CD4-positive, CD25-positive, alpha-beta regulatory T cell (primary cell): ENCODE measurements around the gene DNASE1L3. TPM values are rescaled to one million over a fixed set of nuclear protein-coding genes. Genes with fewer than 3 reads are reported as not detected.
A peak's percentile ranks its signal among the peaks of the same experiment; 100 is the strongest.

ENCODE experiments used
- ATAC-seq, 2 donors: fragments of 150-1000 bp; cut with Tn5 transposase; one replicate each; pipeline ENCODE4 v1.10.0; 2021; ENCODE audit warnings: low read depth in 2 of 2, moderate number of reproducible peaks in 2 of 2, moderate library complexity in 1 of 2
- DNase-seq, 3 donors: peaks; one replicate each; pipeline versions ENCODE4 v3.0.0 to v3.0.0-alpha.2; 2012 to 2022; ENCODE audit warnings: mixed read lengths in 1 of 3
- H3K27ac ChIP-seq: one replicate; pipeline ENCODE4 v1.7.0; 2013; ENCODE audit warnings: mild to moderate bottlenecking, low read length; ENCODE audit not compliant: insufficient read depth, poor library complexity, severe bottlenecking
- H3K27me3 ChIP-seq: one replicate; pipeline ENCODE4 v1.7.0; 2013; ENCODE audit warnings: low read length; ENCODE audit not compliant: control insufficient read depth, insufficient read depth
- H3K36me3 ChIP-seq: one replicate; pipeline ENCODE4 v1.7.0; 2013; ENCODE audit warnings: mild to moderate bottlenecking, low read length, moderate library complexity; ENCODE audit not compliant: control insufficient read depth, insufficient read depth
- H3K4me1 ChIP-seq: 2 replicates; pipeline ENCODE4 v1.7.0; 2013; ENCODE audit warnings: mild to moderate bottlenecking, low read length; ENCODE audit not compliant: insufficient read depth, control insufficient read depth, poor library complexity, severe bottlenecking
- H3K4me3 ChIP-seq: one replicate; pipeline ENCODE4 v1.7.0; 2013; ENCODE audit warnings: low read depth, mild to moderate bottlenecking, low read length, moderate library complexity
- H3K9me3 ChIP-seq, 2 experiments: 1 replicate in 1 of 2; 2 replicates in 1 of 2; pipeline ENCODE4 v1.7.0; 2013; ENCODE audit warnings: low read length in 2 of 2, mild to moderate bottlenecking in 1 of 2, moderate library complexity in 1 of 2; ENCODE audit not compliant: control insufficient read depth in 2 of 2
- H3K27ac Mint-ChIP-seq, 3 donors: one replicate each; pipeline ENCODE4 v1.8.0; 2020 to 2022; ENCODE audit warnings: mild to moderate bottlenecking in 3 of 3, mixed read lengths in 3 of 3, moderate library complexity in 2 of 3
- H3K27me3 Mint-ChIP-seq: one replicate; pipeline ENCODE4 v1.8.0; 2022; ENCODE audit warnings: mild to moderate bottlenecking, mixed read lengths
- H3K36me3 Mint-ChIP-seq: one replicate; pipeline ENCODE4 v1.8.0; 2020; ENCODE audit warnings: mixed read lengths
- H3K4me1 Mint-ChIP-seq, 4 donors: one replicate each; pipeline ENCODE4 v1.8.0; 2020 to 2022; ENCODE audit warnings: mixed read lengths in 4 of 4, mild to moderate bottlenecking in 1 of 4
- H3K4me3 Mint-ChIP-seq, 4 donors: one replicate each; pipeline ENCODE4 v1.8.0; 2020 to 2022; ENCODE audit warnings: mild to moderate bottlenecking in 4 of 4, mixed read lengths in 4 of 4, moderate library complexity in 3 of 4
- H3K9me3 Mint-ChIP-seq, 7 donors: one replicate each; pipeline ENCODE4 v1.8.0; 2020 to 2022; ENCODE audit warnings: mixed read lengths in 7 of 7, mild to moderate bottlenecking in 3 of 7, moderate library complexity in 2 of 7
- polyA plus RNA-seq, 4 donors: library from polyadenylated mRNA; unstranded; fragments of 300-500 nt; fragmentation: Illumina TruSeq; gene quantifications; one replicate each; pipeline ENCODE4 v1.2.3, GENCODE V29; 2021
- total RNA-seq: library from RNA; stranded (reverse); gene quantifications from one replicate; pipeline ENCODE4 v1.2.3, GENCODE V29; 2022

DNASE1L3 gene
- total and polyA plus RNA-seq, 5 donors from 2014 or later = 0.14 TPM; not detected in 4

- no peaks in the 10 kb centered on the region for H3K9me3 ChIP-seq
- H3K27me3 ChIP-seq = no peaks in the 10 kb centered on the region
- Mint-ChIP-seq H3K9me3 (no peaks in the 10 kb centered on the region), H3K4me3 (peak overlapping the region in 1 of 4 donors; percentile 14), H3K27ac (peak overlapping the region in 1 of 3 donors; percentile 91), H3K4me1 (peaks cover 0 to 6% (median 5%) of the 10 kb centered on the region in 4 donors), H3K36me3 (no peaks in the 10 kb centered on the region), H3K27me3 (peaks cover 11% of the 10 kb centered on the region)
- H3K4me3 ChIP-seq = no peak overlapping the region
- no peaks in the 10 kb centered on the region for H3K36me3 ChIP-seq
- no peak for ATAC-seq
- no peak overlapping the region for H3K27ac ChIP-seq
- DNase-seq = no peak
- peaks cover 3% of the 10 kb centered on the region for H3K4me1 ChIP-seq
These were observed 4.7 kb upstream of the DNASE1L3 start for GRCh38 chr3:58215317-58216025.

- peak in 1 of 3 donors; percentile 55 for DNase-seq
- Histone ChIP-seq H3K27ac (no peak overlapping the region), H3K27me3 (no peaks in the 10 kb centered on the region), H3K9me3 (no peaks in the 10 kb centered on the region), H3K36me3 (no peaks in the 10 kb centered on the region), H3K4me3 (no peak overlapping the region), H3K4me1 (peaks cover 3% of the 10 kb centered on the region)
- H3K9me3 Mint-ChIP-seq = no peaks in the 10 kb centered on the region
- no peak overlapping the region for H3K4me3 Mint-ChIP-seq
- peak; percentile 54 to 57 for ATAC-seq
- H3K4me1 Mint-ChIP-seq = peaks cover 0 to 6% (median 5%) of the 10 kb centered on the region in 4 donors
- H3K27me3 Mint-ChIP-seq = peaks cover 11% of the 10 kb centered on the region
- peak overlapping the region in 1 of 3 donors; percentile 91 for H3K27ac Mint-ChIP-seq
- H3K36me3 Mint-ChIP-seq = no peaks in the 10 kb centered on the region
These were observed 3.9 kb upstream of the DNASE1L3 start for GRCh38 chr3:58214484-58215316.

- Mint-ChIP-seq H3K27ac (peak overlapping the region in 2 of 3 donors; percentile 50 to 63), H3K27me3 (peaks cover 15% of the 10 kb centered on the region), H3K36me3 (no peaks in the 10 kb centered on the region), H3K9me3 (peaks cover 0 to 3% (median 0%) of the 10 kb centered on the region in 7 donors), H3K4me3 (no peak overlapping the region), H3K4me1 (peaks cover 0 to 2% (median under 1%) of the 10 kb centered on the region in 4 donors)
- H3K27me3 ChIP-seq = peaks cover 4% of the 10 kb centered on the region
- no peaks in the 10 kb centered on the region for H3K4me1 ChIP-seq
- H3K36me3 ChIP-seq = no peaks in the 10 kb centered on the region
- no peak overlapping the region for H3K4me3 ChIP-seq
- H3K9me3 ChIP-seq = no peaks in the 10 kb centered on the region
- H3K27ac ChIP-seq = no peak overlapping the region
- ATAC-seq (no peak), DNase-seq (no peak)
These were observed 839 bp downstream of the DNASE1L3 start for GRCh38 chr3:58209933-58210332.

- Mint-ChIP-seq H3K27me3 (peaks cover 14% of the 10 kb centered on the region), H3K36me3 (no peaks in the 10 kb centered on the region), H3K9me3 (peaks cover 0 to 5% (median 0%) of the 10 kb centered on the region in 7 donors), H3K4me1 (no peaks in the 10 kb centered on the region), H3K4me3 (no peak overlapping the region), H3K27ac (no peak overlapping the region)
- no peak for DNase-seq
- peaks cover 4% of the 10 kb centered on the region for H3K27me3 ChIP-seq
- H3K27ac ChIP-seq = no peak overlapping the region
- H3K36me3 ChIP-seq = no peaks in the 10 kb centered on the region
- no peak for ATAC-seq
- no peaks in the 10 kb centered on the region for H3K9me3 ChIP-seq
- no peaks in the 10 kb centered on the region for H3K4me1 ChIP-seq
- H3K4me3 ChIP-seq = no peak overlapping the region
These were observed 2.8 kb downstream of the DNASE1L3 start for GRCh38 chr3:58207954-58208353.

- Mint-ChIP-seq H3K4me3 (no peak overlapping the region), H3K36me3 (no peaks in the 10 kb centered on the region), H3K9me3 (peaks cover 0 to 9% (median 4%) of the 10 kb centered on the region in 7 donors), H3K4me1 (no peaks in the 10 kb centered on the region), H3K27ac (no peak overlapping the region), H3K27me3 (peaks cover 22% of the 10 kb centered on the region)
- no peaks in the 10 kb centered on the region for H3K36me3 ChIP-seq
- peak; percentile 49 to 59 for ATAC-seq
- H3K9me3 ChIP-seq = no peaks in the 10 kb centered on the region
- DNase-seq = peak in 1 of 3 donors; percentile 27
- H3K27ac ChIP-seq = no peak overlapping the region
- no peak overlapping the region for H3K4me3 ChIP-seq
- H3K4me1 ChIP-seq = no peaks in the 10 kb centered on the region
- peaks cover 4% of the 10 kb centered on the region for H3K27me3 ChIP-seq
These were observed 4.3 kb downstream of the DNASE1L3 start for GRCh38 chr3:58206406-58207011.

GRCh38 chr3:58205981-58206380 is 4.8 kb downstream of the DNASE1L3 start:
- Histone ChIP-seq H3K27ac (no peak overlapping the region), H3K27me3 (peaks cover 4% of the 10 kb centered on the region), H3K36me3 (no peaks in the 10 kb centered on the region), H3K9me3 (no peaks in the 10 kb centered on the region), H3K4me3 (no peak overlapping the region), H3K4me1 (no peaks in the 10 kb centered on the region)
- DNase-seq = no peak
- Mint-ChIP-seq H3K4me3 (no peak overlapping the region), H3K4me1 (peaks cover 0 to under 1% (median 0%) of the 10 kb centered on the region in 4 donors), H3K27me3 (peaks cover 23% of the 10 kb centered on the region), H3K27ac (no peak overlapping the region), H3K36me3 (no peaks in the 10 kb centered on the region), H3K9me3 (peaks cover 0 to 12% (median 4%) of the 10 kb centered on the region in 7 donors)
- ATAC-seq = no peak

GRCh38 chr3:58204720-58205119 is 6.1 kb downstream of the DNASE1L3 start:
- no peak overlapping the region for H3K4me3 Mint-ChIP-seq
- H3K36me3 ChIP-seq = no peaks in the 10 kb centered on the region
- no peak for ATAC-seq

More at GRCh38 chr3:58204720-58205119, 6.1 kb downstream of the DNASE1L3 start:
- Mint-ChIP-seq H3K4me1 (peaks cover 0 to 6% (median 0%) of the 10 kb centered on the region in 4 donors), H3K9me3 (peaks cover 0 to 12% (median 5%) of the 10 kb centered on the region in 7 donors), H3K27ac (no peak overlapping the region), H3K27me3 (peaks cover 29% of the 10 kb centered on the region), H3K36me3 (no peaks in the 10 kb centered on the region)
- Histone ChIP-seq H3K4me3 (no peak overlapping the region), H3K4me1 (no peaks in the 10 kb centered on the region), H3K27me3 (peaks cover 7% of the 10 kb centered on the region), H3K9me3 (no peaks in the 10 kb centered on the region), H3K27ac (no peak overlapping the region)
- no peak for DNase-seq
